Mesendoderm (in vitro differentiated cells): ENCODE results near the gene DRG2.

Source experiments
- DNase-seq: peaks from one replicate; pipeline ENCODE4 v3.0.0; 2013
- H2AK5ac ChIP-seq: 2 replicates; pipeline ENCODE4 v1.6.1; 2013; ENCODE audit warnings: low read length, inconsistent platforms
- H2BK120ac ChIP-seq: 2 replicates; pipeline ENCODE4 v1.6.1; 2013; ENCODE audit warnings: low read depth, mild to moderate bottlenecking, low read length, moderate library complexity, mixed read lengths
- H2BK15ac ChIP-seq: replicated peaks from 2 replicates; pipeline ENCODE4 v1.6.1; 2013; ENCODE audit warnings: low read depth, mild to moderate bottlenecking, moderate library complexity
- H2BK5ac ChIP-seq: 2 replicates; pipeline ENCODE4 v1.6.1; 2013; ENCODE audit warnings: low read length, inconsistent platforms
- H3K18ac ChIP-seq: 2 replicates; pipeline ENCODE4 v1.6.1; 2013; ENCODE audit warnings: mild to moderate bottlenecking, low read length, mixed read lengths
- H3K23ac ChIP-seq: one replicate; pipeline ENCODE4 v1.6.1; 2013; ENCODE audit warnings: low read length
- H3K27ac ChIP-seq: 2 replicates; pipeline ENCODE4 v1.5.1; 2013; ENCODE audit warnings: low read depth, mild to moderate bottlenecking, inconsistent platforms, low read length, moderate library complexity
- H3K27me3 ChIP-seq: 2 replicates; pipeline ENCODE4 v1.6.1; 2013; ENCODE audit warnings: low read length, control low read depth, mild to moderate bottlenecking, inconsistent platforms; ENCODE audit not compliant: insufficient read depth, poor library complexity
- H3K36me3 ChIP-seq: 2 replicates; pipeline ENCODE4 v1.6.1; 2013; ENCODE audit warnings: low read length, inconsistent platforms; ENCODE audit not compliant: control insufficient read depth, insufficient read depth
- H3K4ac ChIP-seq: one replicate; pipeline ENCODE4 v1.6.1; 2013; ENCODE audit warnings: low read depth, mild to moderate bottlenecking, low read length, moderate library complexity
- H3K4me1 ChIP-seq: 2 replicates; pipeline ENCODE4 v1.6.1; 2013; ENCODE audit warnings: low read depth, low read length, inconsistent platforms; ENCODE audit not compliant: control insufficient read depth
- H3K4me2 ChIP-seq: 2 replicates; pipeline ENCODE4 v1.6.1; 2013; ENCODE audit warnings: low read length
- H3K4me3 ChIP-seq: 2 replicates; pipeline ENCODE4 v1.5.1; 2013; ENCODE audit warnings: mild to moderate bottlenecking, low read length
- H3K56ac ChIP-seq: one replicate; pipeline ENCODE4 v1.6.1; 2013; ENCODE audit warnings: low read length
- H3K79me1 ChIP-seq: 2 replicates; pipeline ENCODE4 v1.6.1; 2013; ENCODE audit warnings: low read length, inconsistent platforms
- H3K79me2 ChIP-seq: 2 replicates; pipeline ENCODE4 v1.6.1; 2013; ENCODE audit warnings: mild to moderate bottlenecking, low read length; ENCODE audit not compliant: control insufficient read depth, insufficient read depth
- H3K9ac ChIP-seq: 2 replicates; pipeline ENCODE4 v1.6.1; 2013; ENCODE audit warnings: low read length, inconsistent platforms
- H4K5ac ChIP-seq: one replicate; pipeline ENCODE4 v1.6.1; 2013; ENCODE audit warnings: low read length
- H4K8ac ChIP-seq: one replicate; pipeline ENCODE4 v1.6.1; 2013; ENCODE audit warnings: low read depth, mild to moderate bottlenecking, control low read depth, low read length, moderate library complexity
- WGBS: extraction: QIAGEN DNeasy Blood & Tissue Kit; methylation state at CpG from one replicate; pipeline ENCODE4 v1.1.7; 2013; ENCODE audit warnings: low lambda C conversion rate, missing lambda C conversion rate; ENCODE audit not compliant: insufficient coverage; ENCODE audit errors: extremely low coverage; 5-methylcytosine and 5-hydroxymethylcytosine counted together

Gene DRG2

DNA sequence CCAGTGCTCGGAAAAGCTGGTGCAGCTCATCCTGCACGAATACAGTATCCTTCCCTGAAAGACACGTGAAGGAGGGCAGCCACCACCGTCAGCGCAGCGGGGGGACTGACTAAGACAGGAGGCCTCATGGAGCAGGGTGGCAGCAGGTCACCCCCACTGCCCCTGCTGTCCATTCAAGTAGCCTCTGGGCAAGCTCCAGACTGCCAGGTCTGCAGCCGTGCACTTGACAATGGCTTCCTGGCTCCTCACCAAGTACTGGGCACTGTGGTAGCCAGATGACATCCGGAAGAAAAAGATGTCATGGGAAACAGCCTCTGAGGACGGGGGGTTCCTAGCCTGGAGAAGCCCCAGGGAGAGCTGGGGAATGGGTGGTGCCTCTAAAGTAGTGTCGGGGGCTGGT, 12.9 kb downstream of the DRG2 start:
- no CpG with 5 or more reads among the region's 10 CpGs for WGBS
- Histone ChIP-seq H3K27ac (no peak overlapping the region), H4K5ac (no peak overlapping the region), H3K18ac (no peak overlapping the region), H2BK5ac (no peak overlapping the region), H3K4me3 (no peak overlapping the region), H3K56ac (no peak overlapping the region), H4K8ac (no peak overlapping the region), H2BK120ac (no peak overlapping the region), H3K9ac (no peak overlapping the region), H2AK5ac (no peak overlapping the region), H3K23ac (no peak overlapping the region), H3K4me2 (no peak overlapping the region), H2BK15ac (no peak overlapping the region), H3K36me3 (peaks cover 6% of the 10 kb centered on the region), H3K27me3 (no peaks in the 10 kb centered on the region), H3K79me1 (no peaks in the 10 kb centered on the region), H3K4ac (no peak overlapping the region), H3K79me2 (no peaks in the 10 kb centered on the region), H3K4me1 (no peaks in the 10 kb centered on the region)
- DNase-seq = no peak

DNA sequence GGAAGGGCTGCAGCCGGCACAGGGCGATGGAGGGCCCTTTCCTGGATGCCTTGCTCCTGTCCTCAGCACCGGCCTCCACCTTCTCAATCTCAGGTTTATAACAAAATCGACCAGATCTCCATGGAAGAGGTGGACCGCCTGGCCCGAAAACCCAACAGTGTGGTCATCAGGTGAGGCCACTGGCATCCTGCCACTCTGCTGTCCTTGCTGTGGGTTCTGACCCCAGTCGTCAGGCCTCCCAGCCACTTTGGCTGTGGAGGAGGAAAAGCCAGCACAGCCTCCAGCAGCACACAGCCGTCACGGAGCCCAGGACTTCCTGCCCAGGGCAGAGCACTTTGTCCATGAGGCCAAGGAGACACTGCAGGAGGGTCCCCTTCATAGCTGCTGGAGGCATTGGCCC, 14.1 kb downstream of the DRG2 start:
- no peak overlapping the region for H3K4me2 ChIP-seq
- H3K27me3 ChIP-seq = no peaks in the 10 kb centered on the region
- H3K4ac ChIP-seq = no peak overlapping the region
- H4K8ac ChIP-seq = no peak overlapping the region
- H3K23ac ChIP-seq = no peak overlapping the region
- no peak overlapping the region for H3K9ac ChIP-seq
- no peak for DNase-seq
- WGBS = no CpG with 5 or more reads among the region's 9 CpGs
- H2BK5ac ChIP-seq = no peak overlapping the region
- no peak overlapping the region for H2BK120ac ChIP-seq
- H2AK5ac ChIP-seq = no peak overlapping the region
- no peak overlapping the region for H3K4me3 ChIP-seq
- H3K36me3 ChIP-seq = peaks cover 6% of the 10 kb centered on the region
- H3K18ac ChIP-seq = no peak overlapping the region
- no peak overlapping the region for H4K5ac ChIP-seq
- H3K79me2 ChIP-seq = no peaks in the 10 kb centered on the region
- H3K56ac ChIP-seq = no peak overlapping the region
- no peaks in the 10 kb centered on the region for H3K4me1 ChIP-seq
- H2BK15ac ChIP-seq = no peak overlapping the region
- H3K27ac ChIP-seq = no peak overlapping the region
- H3K79me1 ChIP-seq = no peaks in the 10 kb centered on the region

DNA sequence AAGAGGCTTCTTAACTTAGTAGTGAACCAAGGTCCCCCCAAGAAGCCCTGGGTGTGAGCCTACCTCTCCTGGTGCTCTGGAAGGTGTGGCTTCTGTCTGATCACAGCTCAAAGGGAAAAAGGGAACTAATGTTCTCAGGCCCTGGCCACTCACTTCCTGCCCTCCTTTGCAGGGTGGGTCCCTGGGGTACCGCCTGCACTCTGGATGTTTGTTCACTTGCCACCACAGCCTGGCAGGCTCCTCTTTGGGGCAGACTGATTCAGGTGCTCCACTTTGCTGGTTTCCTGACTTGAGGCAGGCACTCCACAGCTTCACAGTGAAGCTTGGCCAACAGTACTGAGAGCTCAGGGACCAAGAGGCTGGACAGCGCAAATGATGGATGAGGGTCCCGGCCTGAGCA, 14.9 kb downstream of the DRG2 start:
- Histone ChIP-seq H3K27me3 (no peaks in the 10 kb centered on the region), H4K5ac (no peak overlapping the region), H2BK5ac (no peak overlapping the region), H3K56ac (no peak overlapping the region), H3K4ac (no peak overlapping the region), H3K79me1 (no peaks in the 10 kb centered on the region), H3K4me2 (no peak overlapping the region), H3K18ac (no peak overlapping the region), H3K27ac (no peak overlapping the region), H2BK120ac (no peak overlapping the region), H4K8ac (no peak overlapping the region), H3K36me3 (peaks cover 5% of the 10 kb centered on the region), H3K79me2 (no peaks in the 10 kb centered on the region), H3K4me1 (no peaks in the 10 kb centered on the region), H3K4me3 (no peak overlapping the region), H3K23ac (no peak overlapping the region), H2BK15ac (no peak overlapping the region), H2AK5ac (no peak overlapping the region), H3K9ac (no peak overlapping the region)
- no CpG with 5 or more reads among the region's 3 CpGs for WGBS
- DNase-seq = no peak

DNA sequence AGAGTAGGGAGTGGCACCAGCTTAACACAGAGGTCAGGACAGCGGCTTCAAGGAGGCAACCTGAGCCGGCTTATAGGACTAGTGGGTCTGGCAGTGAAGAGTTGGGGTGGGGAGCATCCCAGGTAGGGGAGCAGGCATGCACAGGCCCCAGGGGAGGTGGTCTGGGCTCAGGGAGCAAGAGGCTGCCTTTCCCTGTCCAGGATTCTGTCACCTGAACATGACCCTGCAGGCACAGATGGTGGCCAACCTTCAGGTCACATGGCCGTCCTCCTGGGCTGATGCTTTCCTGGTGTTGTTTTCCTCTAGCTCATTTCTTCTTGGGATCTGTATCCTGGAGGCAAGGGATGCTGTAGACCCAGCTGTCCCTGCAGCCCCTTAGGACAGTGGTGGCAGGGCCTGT, 17.3 kb downstream of the DRG2 start:
- Histone ChIP-seq H2AK5ac (no peak overlapping the region), H3K23ac (no peak overlapping the region), H3K27ac (no peak overlapping the region), H3K9ac (no peak overlapping the region), H2BK15ac (no peak overlapping the region), H3K27me3 (no peaks in the 10 kb centered on the region), H3K4me2 (no peak overlapping the region), H3K56ac (no peak overlapping the region), H3K4ac (no peak overlapping the region), H3K4me1 (no peaks in the 10 kb centered on the region), H3K79me1 (no peaks in the 10 kb centered on the region), H3K36me3 (peaks cover 4% of the 10 kb centered on the region), H4K8ac (no peak overlapping the region), H3K18ac (no peak overlapping the region), H3K4me3 (no peak overlapping the region), H2BK120ac (no peak overlapping the region), H3K79me2 (no peaks in the 10 kb centered on the region), H2BK5ac (no peak overlapping the region), H4K5ac (no peak overlapping the region)
- no CpG with 5 or more reads among the region's 3 CpGs for WGBS
- DNase-seq = no peak

- Histone ChIP-seq H2BK15ac (no peak overlapping the region), H3K23ac (no peak overlapping the region), H3K27ac (no peak overlapping the region), H2AK5ac (no peak overlapping the region), H3K79me2 (no peaks in the 10 kb centered on the region), H3K4ac (no peak overlapping the region), H3K36me3 (peaks cover 4% of the 10 kb centered on the region), H4K5ac (no peak overlapping the region), H3K4me2 (no peak overlapping the region), H2BK120ac (no peak overlapping the region), H3K18ac (no peak overlapping the region), H3K4me1 (no peaks in the 10 kb centered on the region), H3K4me3 (no peak overlapping the region), H3K27me3 (no peaks in the 10 kb centered on the region), H3K56ac (no peak overlapping the region), H3K79me1 (no peaks in the 10 kb centered on the region), H2BK5ac (no peak overlapping the region), H3K9ac (no peak overlapping the region), H4K8ac (no peak overlapping the region)
- WGBS = no CpG with 5 or more reads among the region's 6 CpGs
- no peak for DNase-seq
Measured at GRCh38 chr17:18105595-18105994, 17.8 kb downstream of the DRG2 start.

DNA sequence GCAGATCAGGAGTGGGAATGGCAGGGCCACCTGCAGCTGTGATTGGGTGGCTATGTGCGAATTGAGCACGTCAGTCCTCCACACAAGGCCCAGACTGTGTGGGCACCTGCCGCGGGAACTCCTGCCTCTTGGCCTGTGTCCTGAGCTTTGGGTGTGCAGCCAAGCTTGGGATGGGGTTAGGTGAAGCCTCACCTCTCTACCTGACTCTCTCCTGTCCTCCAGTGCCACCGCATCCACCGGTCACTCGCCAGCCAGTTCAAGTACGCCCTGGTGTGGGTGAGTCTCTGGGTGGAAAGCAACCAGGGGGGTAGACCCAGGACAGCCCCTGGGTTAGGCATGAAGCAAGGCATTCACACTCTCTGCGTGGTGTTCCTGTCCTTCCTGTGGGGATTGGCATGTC, 18.5 kb downstream of the DRG2 start:
- Histone ChIP-seq H3K4me1 (no peaks in the 10 kb centered on the region), H3K23ac (no peak overlapping the region), H2BK15ac (no peak overlapping the region), H3K79me1 (no peaks in the 10 kb centered on the region), H2BK5ac (no peak overlapping the region), H3K4me2 (no peak overlapping the region), H3K56ac (no peak overlapping the region), H3K27ac (no peak overlapping the region), H4K8ac (no peak overlapping the region), H3K36me3 (peaks cover 4% of the 10 kb centered on the region), H3K79me2 (no peaks in the 10 kb centered on the region), H2AK5ac (no peak overlapping the region), H3K27me3 (no peaks in the 10 kb centered on the region), H3K18ac (no peak overlapping the region), H3K4ac (no peak overlapping the region), H3K9ac (no peak overlapping the region), H2BK120ac (no peak overlapping the region), H4K5ac (no peak overlapping the region), H3K4me3 (no peak overlapping the region)
- no CpG with 5 or more reads among the region's 9 CpGs for WGBS
- no peak for DNase-seq
